Measurements from ENCODE around the gene NUP98.

Gene NUP98

GRCh38 chr11:3723014-3723708 is 74.2 kb downstream of the NUP98 start:
- FAIRE-seq, result peak; percentile 86

- FAIRE-seq, result no peak
These were observed 75.3 kb downstream of the NUP98 start for GRCh38 chr11:3722100-3722499.

- FAIRE-seq, result peak; percentile 82
These were observed 76.4 kb downstream of the NUP98 start for GRCh38 chr11:3720997-3721396.

- no peak for FAIRE-seq
These were observed 85.1 kb downstream of the NUP98 start for GRCh38 chr11:3712274-3712673.

- no peak for FAIRE-seq
These were observed 86.7 kb downstream of the NUP98 start for GRCh38 chr11:3710485-3711259.

- FAIRE-seq, result no peak
These were observed 87.4 kb downstream of the NUP98 start for GRCh38 chr11:3709977-3710376.

- no peak for FAIRE-seq
These were observed 90.2 kb downstream of the NUP98 start for GRCh38 chr11:3707176-3707575.

- FAIRE-seq, result no peak
These were observed 94.0 kb downstream of the NUP98 start for GRCh38 chr11:3703383-3703782.

- FAIRE-seq, result no peak
These were observed 96.4 kb downstream of the NUP98 start for GRCh38 chr11:3700910-3701309.

GRCh38 chr11:3700410-3700809 is 96.9 kb downstream of the NUP98 start:
- no peak for FAIRE-seq

GRCh38 chr11:3686751-3687150 is 110.6 kb downstream of the NUP98 start:
- FAIRE-seq, result no peak

- FAIRE-seq, result no peak
These were observed 111.4 kb downstream of the NUP98 start for GRCh38 chr11:3685923-3686322.

- FAIRE-seq, result no peak
These were observed 112.6 kb downstream of the NUP98 start for GRCh38 chr11:3684819-3685172.

GRCh38 chr11:3684129-3684818 is 113.1 kb downstream of the NUP98 start:
- no peak for FAIRE-seq

- FAIRE-seq, result no peak
These were observed 114.3 kb downstream of the NUP98 start for GRCh38 chr11:3683039-3683438.

- no peak for FAIRE-seq
These were observed 118.3 kb downstream of the NUP98 start for GRCh38 chr11:3679077-3679476.

- no peak for FAIRE-seq
These were observed 121.4 kb downstream of the NUP98 start for GRCh38 chr11:3675971-3676370.

- FAIRE-seq, result no peak
These were observed 123.2 kb downstream of the NUP98 start for GRCh38 chr11:3674189-3674588.

- FAIRE-seq, result no peak
These were observed 125.8 kb downstream of the NUP98 start, which contains the start of gene CHRNA10 for GRCh38 chr11:3671334-3672254. TSS of gene CHRNA10 (minus strand) at chr11:3671384. CDS start at chr11:3671312, 72 bp downstream.

GRCh38 chr11:3669742-3670183 is 127.6 kb downstream of the NUP98 start:
- FAIRE-seq, result no peak

GRCh38 chr11:3669128-3669527 is 128.2 kb downstream of the NUP98 start:
- FAIRE-seq, result no peak

Data from endometrium (tissue), 2 donors.